HG02588 (cell line): ENCODE measurements around the gene NCS1.

ENCODE experiments used
- ATAC-seq: cut with Tn5 transposase; IDR thresholded peaks from one replicate; pipeline ENCODE4 v1.9.1; 2021; ENCODE audit warnings: mild to moderate bottlenecking, moderate library complexity; ENCODE audit not compliant: unreplicated experiment

Gene NCS1

GRCh38 chr9:130174920-130175321 lies 2.7 kb downstream of the NCS1 start:
- ATAC-seq = no peak

- ATAC-seq = no peak
These were observed 3.2 kb downstream of the NCS1 start for GRCh38 chr9:130175355-130175754.

GRCh38 chr9:130176760-130177159 lies 4.6 kb downstream of the NCS1 start:
- ATAC-seq = no peak

GRCh38 chr9:130177898-130178805 lies 5.9 kb downstream of the NCS1 start:
- ATAC-seq = no peak

GRCh38 chr9:130179331-130179907 lies 7.2 kb downstream of the NCS1 start:
- ATAC-seq = no peak

- ATAC-seq = no peak
These were observed 8.3 kb downstream of the NCS1 start for GRCh38 chr9:130180516-130180915.

GRCh38 chr9:130181678-130182380 lies 9.6 kb downstream of the NCS1 start:
- no peak for ATAC-seq

GRCh38 chr9:130182381-130182909 lies 10.2 kb downstream of the NCS1 start:
- no peak for ATAC-seq

- no peak for ATAC-seq
These were observed 11.0 kb downstream of the NCS1 start for GRCh38 chr9:130183133-130183762.

- ATAC-seq = no peak
These were observed 12.8 kb downstream of the NCS1 start for GRCh38 chr9:130185017-130185416.

- no peak for ATAC-seq
These were observed 13.4 kb downstream of the NCS1 start for GRCh38 chr9:130185490-130186031.

GRCh38 chr9:130186051-130186450 lies 13.8 kb downstream of the NCS1 start:
- ATAC-seq = no peak

- no peak for ATAC-seq
These were observed 14.8 kb downstream of the NCS1 start for GRCh38 chr9:130186839-130187522.

- ATAC-seq = no peak
These were observed 15.3 kb downstream of the NCS1 start for GRCh38 chr9:130187523-130187846.

GRCh38 chr9:130188860-130189481 lies 16.8 kb downstream of the NCS1 start:
- no peak for ATAC-seq

GRCh38 chr9:130189840-130190239 lies 17.6 kb downstream of the NCS1 start:
- ATAC-seq = no peak

GRCh38 chr9:130191068-130191748 lies 19.0 kb downstream of the NCS1 start:
- no peak for ATAC-seq

- no peak for ATAC-seq
These were observed 19.5 kb downstream of the NCS1 start for GRCh38 chr9:130191749-130192120.

GRCh38 chr9:130192382-130192999 lies 20.3 kb downstream of the NCS1 start:
- ATAC-seq = no peak
